ENCODE measurements around the gene SRP68. TPM values are rescaled to one million over a fixed set of nuclear protein-coding genes. Genes with fewer than 3 reads are reported as not detected.
"Not testable (repeated sequence)": the region's sequence is repeated elsewhere in the genome, so short reads cannot be mapped to it uniquely, and the experiment has no call there.

The SRP68 gene
- total RNA-seq, 1 donor from 2014 or later: 74.3 TPM

DNA sequence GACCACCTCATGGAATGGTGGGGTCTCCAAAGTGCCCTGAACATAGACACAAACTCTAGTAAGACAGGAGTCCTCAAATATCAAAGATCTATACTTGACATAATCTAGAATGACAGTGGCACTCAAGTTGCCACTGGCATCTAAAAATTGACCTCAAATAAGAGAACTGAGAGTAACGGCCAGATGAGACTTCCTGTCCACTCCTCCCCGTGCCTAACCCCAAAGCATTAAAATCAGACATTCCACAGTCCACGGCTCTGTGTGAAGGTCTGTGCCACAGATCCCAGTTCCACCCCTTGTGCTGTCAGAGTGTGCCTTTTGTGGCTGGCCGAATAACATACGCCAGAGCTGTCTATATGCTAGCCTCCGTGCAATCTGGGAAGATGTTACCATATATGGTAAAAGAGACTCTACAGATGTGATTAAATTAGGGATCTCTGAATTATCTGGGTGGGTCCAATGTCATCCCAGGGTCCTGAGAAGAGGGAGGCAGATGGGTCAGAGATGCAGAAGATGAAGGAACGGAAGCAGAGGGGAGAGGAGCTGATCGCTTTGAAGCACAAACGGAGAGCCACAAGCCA lies 24.2 kb downstream of the SRP68 start:
- peaks cover 37% of the 10 kb centered on the region for H3K36me3 Mint-ChIP-seq (ENCODE audit: low read depth, unreplicated experiment)
- Histone ChIP-seq H3K9ac (ENCODE audit: low read length) (peak overlapping the region; percentile 6), H2AFZ (ENCODE audit: low read depth, low read length) (no peak overlapping the region), H3K9me3 (ENCODE audit: insufficient read depth, low read depth, low read length) (no peaks in the 10 kb centered on the region), H3K4me3 (ENCODE audit: insufficient read depth, low read depth, low read length) (no peak overlapping the region), H4K20me1 (ENCODE audit: insufficient read depth, low read length) (peaks cover 56% of the 10 kb centered on the region), H3K27me3 (ENCODE audit: insufficient read depth, low read length) (no peaks in the 10 kb centered on the region), H3K4me1 (ENCODE audit: insufficient read depth, low read length) (peaks cover 24% of the 10 kb centered on the region), H3K79me2 (ENCODE audit: insufficient read depth, low read length) (peaks cover 15% of the 10 kb centered on the region), H3K4me2 (ENCODE audit: low read length) (peak overlapping the region; percentile 2), H3K36me3 (ENCODE audit: insufficient read depth, low read length) (peaks cover 47% of the 10 kb centered on the region), H3K27ac (ENCODE audit: low read depth, low read length) (peak overlapping the region; percentile 30)
- TF ChIP-seq, protein P1, sequence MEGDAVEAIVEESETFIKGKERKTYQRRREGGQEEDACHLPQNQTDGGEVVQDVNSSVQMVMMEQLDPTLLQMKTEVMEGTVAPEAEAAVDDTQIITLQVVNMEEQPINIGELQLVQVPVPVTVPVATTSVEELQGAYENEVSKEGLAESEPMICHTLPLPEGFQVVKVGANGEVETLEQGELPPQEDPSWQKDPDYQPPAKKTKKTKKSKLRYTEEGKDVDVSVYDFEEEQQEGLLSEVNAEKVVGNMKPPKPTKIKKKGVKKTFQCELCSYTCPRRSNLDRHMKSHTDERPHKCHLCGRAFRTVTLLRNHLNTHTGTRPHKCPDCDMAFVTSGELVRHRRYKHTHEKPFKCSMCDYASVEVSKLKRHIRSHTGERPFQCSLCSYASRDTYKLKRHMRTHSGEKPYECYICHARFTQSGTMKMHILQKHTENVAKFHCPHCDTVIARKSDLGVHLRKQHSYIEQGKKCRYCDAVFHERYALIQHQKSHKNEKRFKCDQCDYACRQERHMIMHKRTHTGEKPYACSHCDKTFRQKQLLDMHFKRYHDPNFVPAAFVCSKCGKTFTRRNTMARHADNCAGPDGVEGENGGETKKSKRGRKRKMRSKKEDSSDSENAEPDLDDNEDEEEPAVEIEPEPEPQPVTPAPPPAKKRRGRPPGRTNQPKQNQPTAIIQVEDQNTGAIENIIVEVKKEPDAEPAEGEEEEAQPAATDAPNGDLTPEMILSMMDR (IDR thresholded peaks at IDR 0.05; ENCODE audit: insufficient read depth, low read depth, low read length): no peak
- TF ChIP-seq EZH2 (IDR thresholded peaks at IDR 0.05; ENCODE audit: insufficient read depth, low read length): no peak
- H3K9me3 Mint-ChIP-seq (ENCODE audit: unreplicated experiment): no peaks in the 10 kb centered on the region
- no peak overlapping the region for H3K4me3 Mint-ChIP-seq (ENCODE audit: unreplicated experiment)
- H3K27me3 Mint-ChIP-seq (ENCODE audit: low read depth, unreplicated experiment): no peaks in the 10 kb centered on the region
- DNase-seq (ENCODE audit: low read depth) (no peak), FAIRE-seq (no peak)
- H3K4me1 Mint-ChIP-seq (ENCODE audit: low read depth, unreplicated experiment): peaks cover 26% of the 10 kb centered on the region
- peak overlapping the region; percentile 41 for H3K27ac Mint-ChIP-seq (ENCODE audit: unreplicated experiment)

DNA sequence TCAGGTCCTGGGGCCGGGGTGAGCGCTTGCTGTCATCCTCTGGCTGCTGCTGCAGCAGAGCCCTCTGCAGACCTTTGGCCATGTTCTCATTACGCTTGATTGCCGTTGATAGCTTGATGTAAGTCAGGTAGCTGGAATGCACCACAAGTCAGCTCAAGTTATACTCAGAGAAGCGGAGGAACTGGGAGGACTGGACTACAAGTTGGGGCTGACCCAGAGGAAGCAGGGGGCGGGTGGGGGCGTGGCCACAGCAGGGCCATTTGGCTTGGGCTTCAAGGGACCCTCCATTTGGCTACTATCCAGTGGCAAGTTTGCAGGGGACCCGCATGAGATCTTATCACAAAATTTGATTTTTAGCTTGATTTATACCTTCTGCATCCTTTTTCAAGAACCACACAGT lies 26.3 kb downstream of the SRP68 start:
- Histone ChIP-seq H3K4me1 (ENCODE audit: insufficient read depth, low read length) (peaks cover 20% of the 10 kb centered on the region), H3K79me2 (ENCODE audit: insufficient read depth, low read length) (peaks cover 2% of the 10 kb centered on the region), H3K9ac (ENCODE audit: low read length) (no peak overlapping the region), H3K4me2 (ENCODE audit: low read length) (no peak overlapping the region), H3K27ac (ENCODE audit: low read depth, low read length) (no peak overlapping the region), H4K20me1 (ENCODE audit: insufficient read depth, low read length) (peaks cover 54% of the 10 kb centered on the region), H3K27me3 (ENCODE audit: insufficient read depth, low read length) (no peaks in the 10 kb centered on the region), H2AFZ (ENCODE audit: low read depth, low read length) (no peak overlapping the region), H3K9me3 (ENCODE audit: insufficient read depth, low read depth, low read length) (no peaks in the 10 kb centered on the region), H3K36me3 (ENCODE audit: insufficient read depth, low read length) (peaks cover 63% of the 10 kb centered on the region), H3K4me3 (ENCODE audit: insufficient read depth, low read depth, low read length) (no peak overlapping the region)
- no peak for TF ChIP-seq EZH2 (IDR thresholded peaks at IDR 0.05; ENCODE audit: insufficient read depth, low read length)
- TF ChIP-seq, protein P1 (IDR thresholded peaks at IDR 0.05; ENCODE audit: insufficient read depth, low read depth, low read length): no peak
- Mint-ChIP-seq H3K4me1 (ENCODE audit: low read depth, unreplicated experiment) (peaks cover 22% of the 10 kb centered on the region), H3K27ac (ENCODE audit: unreplicated experiment) (no peak overlapping the region), H3K9me3 (ENCODE audit: unreplicated experiment) (no peaks in the 10 kb centered on the region), H3K36me3 (ENCODE audit: low read depth, unreplicated experiment) (peaks cover 34% of the 10 kb centered on the region), H3K4me3 (ENCODE audit: unreplicated experiment) (no peak overlapping the region), H3K27me3 (ENCODE audit: low read depth, unreplicated experiment) (no peaks in the 10 kb centered on the region)
- DNase-seq (ENCODE audit: low read depth): no peak
- no peak for FAIRE-seq

- Histone ChIP-seq H3K4me1 (ENCODE audit: insufficient read depth, low read length) (peaks cover 16% of the 10 kb centered on the region), H3K36me3 (ENCODE audit: insufficient read depth, low read length) (peaks cover 70% of the 10 kb centered on the region), H4K20me1 (ENCODE audit: insufficient read depth, low read length) (peaks cover 52% of the 10 kb centered on the region)
- not testable (repeated sequence) for H3K79me2 ChIP-seq (ENCODE audit: insufficient read depth, low read length); H3K4me3 Mint-ChIP-seq (ENCODE audit: unreplicated experiment); H3K27me3 ChIP-seq (ENCODE audit: insufficient read depth, low read length); H3K9me3 Mint-ChIP-seq (ENCODE audit: unreplicated experiment); FAIRE-seq; H2AFZ ChIP-seq (ENCODE audit: low read depth, low read length); H3K4me2 ChIP-seq (ENCODE audit: low read length); H3K4me3 ChIP-seq (ENCODE audit: insufficient read depth, low read depth, low read length); H3K27ac ChIP-seq (ENCODE audit: low read depth, low read length); H3K27me3 Mint-ChIP-seq (ENCODE audit: low read depth, unreplicated experiment); H3K9me3 ChIP-seq (ENCODE audit: insufficient read depth, low read depth, low read length); DNase-seq (ENCODE audit: low read depth); H3K9ac ChIP-seq (ENCODE audit: low read length); H3K27ac Mint-ChIP-seq (ENCODE audit: unreplicated experiment)
- H3K36me3 Mint-ChIP-seq (ENCODE audit: low read depth, unreplicated experiment): peaks cover 45% of the 10 kb centered on the region
- H3K4me1 Mint-ChIP-seq (ENCODE audit: low read depth, unreplicated experiment): peaks cover 16% of the 10 kb centered on the region
Measured at GRCh38 chr17:76044475-76045007, 27.8 kb downstream of the SRP68 start.

DNA sequence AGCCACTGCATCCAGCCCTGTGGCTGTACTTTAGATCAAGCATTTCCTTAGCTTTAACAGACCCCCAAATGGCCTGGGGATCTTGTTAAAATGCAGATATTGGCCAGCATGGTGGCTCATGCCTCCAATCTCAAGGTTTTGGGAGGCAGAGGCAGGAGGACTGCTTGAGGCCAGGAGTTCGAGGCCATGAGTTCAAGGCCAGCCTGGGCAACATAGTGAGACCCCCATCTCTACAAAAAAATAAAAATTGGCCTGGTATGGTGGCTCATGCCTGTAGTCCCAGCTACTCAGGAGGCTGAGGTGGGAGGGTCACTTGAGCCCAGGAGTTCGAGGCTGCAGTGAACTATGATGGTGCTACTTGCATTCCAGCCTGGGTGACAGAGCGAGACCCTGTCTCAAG lies 29.4 kb downstream of the SRP68 start:
- H3K27me3 ChIP-seq (ENCODE audit: insufficient read depth, low read length); H3K27ac ChIP-seq (ENCODE audit: low read depth, low read length); H3K27me3 Mint-ChIP-seq (ENCODE audit: low read depth, unreplicated experiment); H2AFZ ChIP-seq (ENCODE audit: low read depth, low read length); H3K4me3 ChIP-seq (ENCODE audit: insufficient read depth, low read depth, low read length); H3K9me3 ChIP-seq (ENCODE audit: insufficient read depth, low read depth, low read length); H3K79me2 ChIP-seq (ENCODE audit: insufficient read depth, low read length); H3K4me1 Mint-ChIP-seq (ENCODE audit: low read depth, unreplicated experiment); H3K4me3 Mint-ChIP-seq (ENCODE audit: unreplicated experiment); H3K27ac Mint-ChIP-seq (ENCODE audit: unreplicated experiment); FAIRE-seq; DNase-seq (ENCODE audit: low read depth); H3K9me3 Mint-ChIP-seq (ENCODE audit: unreplicated experiment); H3K4me2 ChIP-seq (ENCODE audit: low read length); H3K9ac ChIP-seq (ENCODE audit: low read length); H3K4me1 ChIP-seq (ENCODE audit: insufficient read depth, low read length): not testable (repeated sequence)
- H3K36me3 Mint-ChIP-seq (ENCODE audit: low read depth, unreplicated experiment): peaks cover 49% of the 10 kb centered on the region
- Histone ChIP-seq H3K36me3 (ENCODE audit: insufficient read depth, low read length) (peaks cover 81% of the 10 kb centered on the region), H4K20me1 (ENCODE audit: insufficient read depth, low read length) (peaks cover 48% of the 10 kb centered on the region)

Measured in astrocyte (in vitro differentiated cells and primary cell).